ENCODE results near the gene SIPA1L3.
"Not testable (repeated sequence)": the region's sequence is repeated elsewhere in the genome, so short reads cannot be mapped to it uniquely, and the experiment has no call there.

SIPA1L3 gene

GRCh38 chr19:38044267-38045111 lies 137.5 kb downstream of the SIPA1L3 start:
- DNase-seq: no peak

- DNase-seq: no peak
Observed at GRCh38 chr19:38045554-38046253, 138.7 kb downstream of the SIPA1L3 start.

- DNase-seq: no peak
Observed at GRCh38 chr19:38046254-38047048, 139.4 kb downstream of the SIPA1L3 start.

GRCh38 chr19:38047049-38047438 lies 140.0 kb downstream of the SIPA1L3 start:
- DNase-seq: peak; percentile 19

- no peak for DNase-seq
Observed at GRCh38 chr19:38047641-38048040, 140.6 kb downstream of the SIPA1L3 start.

- no peak for DNase-seq
Observed at GRCh38 chr19:38049105-38049649, 142.2 kb downstream of the SIPA1L3 start.

GRCh38 chr19:38055010-38055409 lies 148.0 kb downstream of the SIPA1L3 start:
- no peak for DNase-seq

GRCh38 chr19:38055655-38056521 lies 148.9 kb downstream of the SIPA1L3 start:
- no peak for DNase-seq

- DNase-seq: no peak
Observed at GRCh38 chr19:38056646-38057045, 149.6 kb downstream of the SIPA1L3 start.

- DNase-seq: no peak
Observed at GRCh38 chr19:38057959-38058690, 151.1 kb downstream of the SIPA1L3 start.

- no peak for DNase-seq
Observed at GRCh38 chr19:38059897-38060296, 152.9 kb downstream of the SIPA1L3 start.

GRCh38 chr19:38060331-38060730 lies 153.3 kb downstream of the SIPA1L3 start:
- no peak for DNase-seq

- peak; percentile 14 for DNase-seq
Observed at GRCh38 chr19:38061294-38061693, 154.3 kb downstream of the SIPA1L3 start.

- DNase-seq: no peak
Observed at GRCh38 chr19:38062959-38063761, 156.2 kb downstream of the SIPA1L3 start.

GRCh38 chr19:38063928-38064327 lies 156.9 kb downstream of the SIPA1L3 start:
- no peak for DNase-seq

GRCh38 chr19:38064661-38065425 lies 157.8 kb downstream of the SIPA1L3 start:
- DNase-seq: no peak

GRCh38 chr19:38065775-38066174 lies 158.8 kb downstream of the SIPA1L3 start:
- not testable (repeated sequence) for DNase-seq

- DNase-seq: no peak
Observed at GRCh38 chr19:38068826-38069225, 161.8 kb downstream of the SIPA1L3 start.

GRCh38 chr19:38070573-38070972 lies 163.6 kb downstream of the SIPA1L3 start:
- DNase-seq: peak; percentile 10

- DNase-seq: not testable (repeated sequence)
Observed at GRCh38 chr19:38071054-38071453, 164.0 kb downstream of the SIPA1L3 start.

Measured in NCI-H226 (cell line).